H9 (cell line): ENCODE data around the gene STPG1. TPM values are rescaled to one million over a fixed set of nuclear protein-coding genes. Genes with fewer than 3 reads are reported as not detected.

Experiments
- DNase-seq: peaks from one replicate; pipeline ENCODE4 v3.0.0-alpha.2; 2017
- H2AFZ ChIP-seq: one replicate; pipeline ENCODE4 v1.6.1; 2013; ENCODE audit warnings: mild to moderate bottlenecking, low read length, control low read depth, moderate library complexity
- H2AK5ac ChIP-seq: 2 replicates; pipeline ENCODE4 v1.6.1; 2013; ENCODE audit warnings: low read length, control low read depth, mixed read lengths; ENCODE audit not compliant: insufficient read length
- H2BK120ac ChIP-seq: one replicate; pipeline ENCODE4 v1.6.1; 2013; ENCODE audit warnings: low read depth, mild to moderate bottlenecking, low read length, control low read depth, inconsistent platforms; ENCODE audit not compliant: poor library complexity, severe bottlenecking
- H2BK12ac ChIP-seq: 2 replicates; pipeline ENCODE4 v1.6.1; 2013; ENCODE audit warnings: low read length, control low read depth, mixed read lengths, low read depth; ENCODE audit not compliant: insufficient read length
- H2BK15ac ChIP-seq: 2 replicates; pipeline ENCODE4 v1.6.1; 2013; ENCODE audit warnings: low read depth, low read length, control low read depth
- H2BK20ac ChIP-seq: one replicate; pipeline ENCODE4 v1.6.1; 2013; ENCODE audit warnings: low read depth, mild to moderate bottlenecking, low read length, control low read depth, inconsistent platforms; ENCODE audit not compliant: poor library complexity, severe bottlenecking
- H2BK5ac ChIP-seq: 2 replicates; pipeline ENCODE4 v1.6.1; 2013; ENCODE audit warnings: low read length, control low read depth, mixed read lengths; ENCODE audit not compliant: insufficient read length
- H3K14ac ChIP-seq: 2 replicates; pipeline ENCODE4 v1.6.1; 2013; ENCODE audit warnings: low read length, control low read depth; ENCODE audit not compliant: insufficient read depth
- H3K18ac ChIP-seq: 2 replicates; pipeline ENCODE4 v1.6.1; 2013; ENCODE audit warnings: low read depth, mild to moderate bottlenecking, mixed read lengths, low read length, control low read depth; ENCODE audit not compliant: insufficient read length
- H3K23ac ChIP-seq: 2 replicates; pipeline ENCODE4 v1.6.1; 2013; ENCODE audit warnings: low read length, control low read depth, mixed read lengths, low read depth; ENCODE audit not compliant: insufficient read length
- H3K23me2 ChIP-seq: 2 replicates; pipeline ENCODE4 v1.6.1; 2013; ENCODE audit warnings: low read depth, mild to moderate bottlenecking, mixed read lengths, low read length, control low read depth; ENCODE audit not compliant: insufficient read length, poor library complexity, severe bottlenecking
- H3K27ac ChIP-seq: 2 replicates; pipeline ENCODE4 v1.5.1; 2013; ENCODE audit warnings: low read length, control low read depth, mixed read lengths, low read depth; ENCODE audit not compliant: insufficient read length
- H3K27me3 ChIP-seq: 2 replicates; pipeline ENCODE4 v1.6.1; 2013; ENCODE audit warnings: low read length, control low read depth, inconsistent platforms; ENCODE audit not compliant: insufficient read depth
- H3K4ac ChIP-seq: 2 replicates; pipeline ENCODE4 v1.6.1; 2013; ENCODE audit warnings: low read depth, mild to moderate bottlenecking, control low read depth, inconsistent platforms, low read length, moderate library complexity
- H3K4me1 ChIP-seq: 2 replicates; pipeline ENCODE4 v1.6.1; 2013; ENCODE audit warnings: low read length, control low read depth, inconsistent platforms; ENCODE audit not compliant: insufficient read depth
- H3K4me2 ChIP-seq: 2 replicates; pipeline ENCODE4 v1.6.1; 2013; ENCODE audit warnings: low read length, control low read depth, mixed read lengths; ENCODE audit not compliant: insufficient read length, insufficient read depth
- H3K56ac ChIP-seq: 2 replicates; pipeline ENCODE4 v1.6.1; 2013; ENCODE audit warnings: low read depth, mild to moderate bottlenecking, mixed read lengths, low read length, control low read depth; ENCODE audit not compliant: insufficient read length
- H3K79me1 ChIP-seq: 2 replicates; pipeline ENCODE4 v1.6.1; 2013; ENCODE audit warnings: low read depth, mild to moderate bottlenecking, moderate library complexity, low read length, control low read depth, inconsistent platforms; ENCODE audit not compliant: insufficient read depth, poor library complexity, severe bottlenecking
- H3K79me2 ChIP-seq: 2 replicates; pipeline ENCODE4 v1.6.1; 2013; ENCODE audit warnings: low read length, control low read depth, inconsistent platforms; ENCODE audit not compliant: insufficient read depth
- H3K9ac ChIP-seq: 2 replicates; pipeline ENCODE4 v1.6.1; 2013; ENCODE audit warnings: low read length, control low read depth, mixed read lengths; ENCODE audit not compliant: insufficient read length; ENCODE audit errors: extremely low read depth
- H3K9me3 ChIP-seq: one replicate; pipeline ENCODE4 v1.6.1; 2013; ENCODE audit warnings: low read depth, low read length, inconsistent platforms; ENCODE audit not compliant: control insufficient read depth
- H3T11ph ChIP-seq: one replicate; pipeline ENCODE4 v1.6.1; 2013; ENCODE audit warnings: mild to moderate bottlenecking, low read length, control low read depth, inconsistent platforms
- H4K20me1 ChIP-seq: one replicate; pipeline ENCODE4 v1.6.1; 2013; ENCODE audit not compliant: control insufficient read depth, insufficient read length, insufficient read depth
- H4K5ac ChIP-seq: 2 replicates; pipeline ENCODE4 v1.6.1; 2013; ENCODE audit warnings: low read depth, mild to moderate bottlenecking, mixed read lengths, low read length, control low read depth; ENCODE audit not compliant: insufficient read length
- H4K8ac ChIP-seq: replicated peaks from 2 replicates; pipeline ENCODE4 v1.6.1; 2013; ENCODE audit warnings: low read length, control low read depth, mixed read lengths, low read depth; ENCODE audit not compliant: insufficient read length
- H4K91ac ChIP-seq: 2 replicates; pipeline ENCODE4 v1.6.1; 2013; ENCODE audit warnings: low read depth, mild to moderate bottlenecking, moderate library complexity, mixed read lengths, low read length, control low read depth; ENCODE audit not compliant: insufficient read length
- H3K27ac Mint-ChIP-seq, 3 experiments: 2 replicates in 2 of 3; 3 replicates in 1 of 3; pipeline ENCODE4 v1.8.0; 2020 to 2021; ENCODE audit warnings: mixed read lengths in 3 of 3, mild to moderate bottlenecking in 1 of 3, moderate library complexity in 1 of 3
- H3K27me3 Mint-ChIP-seq: 2 replicates; pipeline ENCODE4 v1.8.0; 2021; ENCODE audit warnings: low read depth, mild to moderate bottlenecking, moderate library complexity, mixed read lengths
- H3K36me3 Mint-ChIP-seq, 3 experiments: 2 replicates in 2 of 3; 3 replicates in 1 of 3; pipeline ENCODE4 v1.8.0; 2020 to 2021; ENCODE audit warnings: low read depth in 3 of 3, mixed read lengths in 3 of 3; ENCODE audit not compliant: insufficient read depth in 1 of 3
- H3K4me1 Mint-ChIP-seq, 2 experiments: 2 replicates each; pipeline ENCODE4 v1.8.0; 2020; ENCODE audit warnings: mixed read lengths in 2 of 2
- H3K4me3 Mint-ChIP-seq, 2 experiments: 2 replicates in 1 of 2; 3 replicates in 1 of 2; pipeline ENCODE4 v1.8.0; 2020 to 2021; ENCODE audit warnings: mild to moderate bottlenecking in 2 of 2, mixed read lengths in 2 of 2, moderate library complexity in 1 of 2
- H3K9me3 Mint-ChIP-seq, 2 experiments: 2 replicates in 1 of 2; 3 replicates in 1 of 2; pipeline ENCODE4 v1.8.0; 2020; ENCODE audit warnings: mild to moderate bottlenecking in 2 of 2, mixed read lengths in 2 of 2, moderate library complexity in 1 of 2
- CTCF ChIP-seq: fragments of 200-600 bp; sonication (generic); conservative IDR thresholded peaks from 3 replicates; pipeline ENCODE4 v1.8.0; 2021; ENCODE audit warnings: antibody characterized with exemption, mild to moderate bottlenecking
- WGBS: extraction: QIAGEN DNeasy Blood & Tissue Kit; methylation state at CpG from one replicate; pipeline ENCODE4 v1.1.7; 2013; ENCODE audit warnings: missing lambda C conversion rate, low lambda C conversion rate, mixed read lengths; ENCODE audit not compliant: insufficient read length; ENCODE audit errors: extremely low coverage; 5-methylcytosine and 5-hydroxymethylcytosine counted together
- total RNA-seq: library from RNA; stranded (reverse); gene quantifications from 2 replicates; pipeline ENCODE4 v1.2.1, GENCODE V29; 2021

The STPG1 gene
- total RNA-seq, 1 experiment from 2014 or later = 8.3 TPM

- H2BK120ac ChIP-seq = no peak overlapping the region
- H2BK12ac ChIP-seq = no peak overlapping the region
- peaks cover 12 to 20% of the 10 kb centered on the region in 2 experiments for H3K4me1 Mint-ChIP-seq
- no peak overlapping the region for H3K9ac ChIP-seq
- H2AFZ ChIP-seq = no peak overlapping the region
- H3K23ac ChIP-seq = no peak overlapping the region
- H4K20me1 ChIP-seq = no peaks in the 10 kb centered on the region
- H3K14ac ChIP-seq = no peak overlapping the region
- no peaks in the 10 kb centered on the region for H3K79me1 ChIP-seq
- no peaks in the 10 kb centered on the region for H3K27me3 Mint-ChIP-seq
- H3K27me3 ChIP-seq = no peaks in the 10 kb centered on the region
- H3T11ph ChIP-seq = no peak overlapping the region
- no peak for TF ChIP-seq CTCF
- H3K27ac ChIP-seq = no peak overlapping the region
- H2BK15ac ChIP-seq = no peak overlapping the region
- H2BK5ac ChIP-seq = no peak overlapping the region
- H3K79me2 ChIP-seq = no peaks in the 10 kb centered on the region
- H3K9me3 Mint-ChIP-seq = no peaks in the 10 kb centered on the region
- H2AK5ac ChIP-seq = no peak overlapping the region
- no CpG with 5 or more reads among the region's 2 CpGs for WGBS
- H3K4ac ChIP-seq = no peak overlapping the region
- H3K4me1 ChIP-seq = no peaks in the 10 kb centered on the region
- peak overlapping the region; percentile 36 to 76 (median 44); a peak in 2 of 7 replicates for H3K27ac Mint-ChIP-seq
- no peak overlapping the region for H3K4me2 ChIP-seq
- no peak overlapping the region for H3K4me3 Mint-ChIP-seq
- peaks cover 0 to under 1% (median under 1%) of the 10 kb centered on the region in 3 experiments; a peak in 4 of 7 replicates for H3K36me3 Mint-ChIP-seq
- H3K9me3 ChIP-seq = no peaks in the 10 kb centered on the region
- H4K91ac ChIP-seq = no peak overlapping the region
- no peak for DNase-seq
- no peak overlapping the region for H4K5ac ChIP-seq
- no peak overlapping the region for H3K56ac ChIP-seq
- H4K8ac ChIP-seq = no peak overlapping the region
- no peaks in the 10 kb centered on the region for H3K23me2 ChIP-seq
- H3K18ac ChIP-seq = no peak overlapping the region
- no peak overlapping the region for H2BK20ac ChIP-seq
Observed at GRCh38 chr1:24364605-24364974, 49.0 kb downstream of the STPG1 start.
